ENCODE results near the gene DOP1B. TPM values are rescaled to one million over a fixed set of nuclear protein-coding genes. Genes with fewer than 3 reads are reported as not detected.

The DOP1B gene
- total RNA-seq, 4 donors from 2014 or later = 6.9 to 17.7 (median 15.1) TPM

DNA sequence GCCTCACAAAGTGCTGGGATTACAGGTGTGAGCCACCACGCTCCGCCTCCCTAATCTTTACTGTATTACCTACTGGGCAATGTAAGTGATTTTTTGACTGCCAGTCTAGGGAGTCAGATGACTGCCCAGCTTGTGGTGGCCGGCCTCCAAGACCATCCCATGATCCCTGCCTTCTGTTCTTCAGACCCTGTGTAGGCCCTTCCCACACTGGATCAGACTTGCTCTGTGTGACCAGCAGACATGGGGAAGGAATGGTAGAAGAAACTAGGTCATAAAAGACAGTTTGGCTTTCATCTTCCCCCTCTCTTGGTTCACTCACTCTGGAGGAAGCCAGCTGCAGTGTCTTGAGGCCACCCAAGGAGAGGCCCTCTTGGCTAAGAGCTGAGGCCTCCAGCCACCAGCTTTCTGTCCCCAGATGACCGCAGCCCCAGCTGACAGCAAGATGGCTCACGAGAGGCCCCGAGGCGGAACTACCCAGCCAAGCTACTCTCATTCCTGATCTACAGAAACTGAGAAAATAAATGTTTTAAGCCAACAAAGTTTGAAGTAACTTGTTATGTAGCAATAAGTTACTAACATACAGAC lies 36.2 kb upstream of the DOP1B start:
- no peak for ATAC-seq (ENCODE audit: low FRiP score)
- TF ChIP-seq, protein P1, sequence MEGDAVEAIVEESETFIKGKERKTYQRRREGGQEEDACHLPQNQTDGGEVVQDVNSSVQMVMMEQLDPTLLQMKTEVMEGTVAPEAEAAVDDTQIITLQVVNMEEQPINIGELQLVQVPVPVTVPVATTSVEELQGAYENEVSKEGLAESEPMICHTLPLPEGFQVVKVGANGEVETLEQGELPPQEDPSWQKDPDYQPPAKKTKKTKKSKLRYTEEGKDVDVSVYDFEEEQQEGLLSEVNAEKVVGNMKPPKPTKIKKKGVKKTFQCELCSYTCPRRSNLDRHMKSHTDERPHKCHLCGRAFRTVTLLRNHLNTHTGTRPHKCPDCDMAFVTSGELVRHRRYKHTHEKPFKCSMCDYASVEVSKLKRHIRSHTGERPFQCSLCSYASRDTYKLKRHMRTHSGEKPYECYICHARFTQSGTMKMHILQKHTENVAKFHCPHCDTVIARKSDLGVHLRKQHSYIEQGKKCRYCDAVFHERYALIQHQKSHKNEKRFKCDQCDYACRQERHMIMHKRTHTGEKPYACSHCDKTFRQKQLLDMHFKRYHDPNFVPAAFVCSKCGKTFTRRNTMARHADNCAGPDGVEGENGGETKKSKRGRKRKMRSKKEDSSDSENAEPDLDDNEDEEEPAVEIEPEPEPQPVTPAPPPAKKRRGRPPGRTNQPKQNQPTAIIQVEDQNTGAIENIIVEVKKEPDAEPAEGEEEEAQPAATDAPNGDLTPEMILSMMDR (IDR thresholded peaks at IDR 0.05) = no peak
- DNase-seq (ENCODE audit: low spot score) = no peak

DNA sequence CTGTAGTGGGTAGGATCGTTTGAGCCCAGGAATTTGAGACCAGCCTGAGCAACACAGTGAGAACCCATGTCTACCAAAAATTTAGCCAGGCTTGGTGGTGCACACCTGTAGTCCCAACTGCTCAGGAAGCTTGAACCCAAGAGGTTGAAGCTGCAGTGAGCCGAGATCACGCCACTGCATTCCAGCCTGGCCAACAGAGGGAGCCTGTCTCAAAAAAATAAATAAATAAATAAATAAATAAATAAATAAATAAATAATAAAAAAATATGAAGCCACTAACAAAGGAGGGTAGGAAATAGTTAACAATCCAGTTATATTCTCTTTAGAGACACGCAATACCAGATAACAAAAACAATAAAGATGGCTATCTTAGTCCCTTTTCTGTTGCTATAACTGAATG lies 33.6 kb upstream of the DOP1B start:
- TF ChIP-seq, protein P1 (IDR thresholded peaks at IDR 0.05) = no peak
- DNase-seq (ENCODE audit: low spot score) = no peak

DNA sequence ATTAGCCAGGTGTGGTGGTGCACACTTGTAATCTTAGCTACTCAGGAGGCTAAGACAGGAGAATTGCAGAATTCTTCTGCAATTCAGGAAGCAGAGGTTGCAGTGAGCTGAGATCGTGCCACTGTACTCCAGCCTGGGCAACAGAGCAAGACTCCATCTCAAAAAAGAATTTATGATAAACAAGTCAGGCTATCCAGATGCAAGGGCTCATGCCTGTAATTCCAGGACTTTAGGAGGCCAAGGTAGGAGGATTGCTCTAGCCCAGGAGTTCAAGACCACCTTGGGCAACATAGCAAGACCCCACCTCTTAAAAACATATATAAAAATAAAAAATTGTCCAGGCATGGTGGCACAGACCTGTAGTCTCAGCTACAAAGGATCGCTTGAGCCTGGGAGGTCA lies 32.2 kb upstream of the DOP1B start:
- TF ChIP-seq, protein P1 (IDR thresholded peaks at IDR 0.05) = no peak
- DNase-seq (ENCODE audit: low spot score) = no peak
- no peak for ATAC-seq (ENCODE audit: low FRiP score)

More for the DNA sequence above, 33.6 kb upstream of the DOP1B start:
- ATAC-seq (ENCODE audit: low FRiP score) = no peak

DNA sequence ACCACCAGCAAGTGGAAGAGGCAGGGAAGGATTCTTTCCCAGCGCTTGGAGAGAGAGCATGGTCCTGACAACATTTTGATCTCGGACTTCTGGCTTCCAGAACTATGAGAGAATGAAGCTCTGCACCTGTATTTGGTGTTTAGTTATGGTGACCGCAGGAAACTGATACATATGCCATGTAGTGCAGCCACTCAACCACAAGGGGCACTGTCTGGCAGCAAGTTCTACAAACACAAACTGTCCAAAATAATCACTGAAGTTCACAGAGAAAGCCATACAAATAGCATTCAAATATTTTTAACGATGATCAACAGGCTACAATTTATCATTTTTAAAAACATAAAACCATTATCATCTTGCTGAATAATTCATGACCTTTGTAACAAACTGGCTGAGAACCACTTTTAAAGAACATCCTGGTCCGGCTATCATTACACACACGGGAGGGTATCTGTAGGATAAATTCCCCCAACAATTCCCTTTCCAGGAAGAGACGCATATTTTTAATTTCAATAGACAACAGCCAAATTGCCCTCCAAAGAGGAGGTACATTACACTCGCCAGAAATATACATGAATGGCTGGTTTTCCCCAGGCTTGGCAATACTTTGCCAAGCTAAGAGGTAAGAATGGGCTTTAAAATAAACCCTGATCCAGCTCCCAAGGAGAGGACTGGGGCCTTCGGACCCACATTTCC lies 31.0 kb upstream of the DOP1B start:
- no peak for ATAC-seq (ENCODE audit: low FRiP score)
- DNase-seq (ENCODE audit: low spot score) = peak; percentile 56
- TF ChIP-seq, protein P1 (IDR thresholded peaks at IDR 0.05) = peak in 1 of 3 donors; percentile 39

DNA sequence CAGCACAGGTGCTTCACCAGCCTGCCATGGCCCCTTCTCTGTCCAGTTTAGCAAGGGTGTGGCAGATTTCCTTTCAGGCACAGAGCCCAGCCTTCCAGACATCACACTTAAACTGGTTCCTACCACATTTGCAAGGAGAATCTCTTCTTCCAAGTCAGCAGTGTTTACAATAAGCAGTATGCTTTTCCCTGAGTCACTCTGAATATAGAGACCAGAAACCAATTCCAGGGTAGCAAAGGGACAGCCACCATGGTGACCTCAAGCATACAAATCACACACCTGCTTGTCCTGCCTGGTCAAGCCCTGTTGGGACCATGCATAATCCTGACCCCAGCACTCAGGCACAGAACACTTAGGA lies 30.4 kb upstream of the DOP1B start:
- ATAC-seq (ENCODE audit: low FRiP score) (no peak), DNase-seq (ENCODE audit: low spot score) (no peak)
- TF ChIP-seq, protein P1 (IDR thresholded peaks at IDR 0.05) = no peak

DNA sequence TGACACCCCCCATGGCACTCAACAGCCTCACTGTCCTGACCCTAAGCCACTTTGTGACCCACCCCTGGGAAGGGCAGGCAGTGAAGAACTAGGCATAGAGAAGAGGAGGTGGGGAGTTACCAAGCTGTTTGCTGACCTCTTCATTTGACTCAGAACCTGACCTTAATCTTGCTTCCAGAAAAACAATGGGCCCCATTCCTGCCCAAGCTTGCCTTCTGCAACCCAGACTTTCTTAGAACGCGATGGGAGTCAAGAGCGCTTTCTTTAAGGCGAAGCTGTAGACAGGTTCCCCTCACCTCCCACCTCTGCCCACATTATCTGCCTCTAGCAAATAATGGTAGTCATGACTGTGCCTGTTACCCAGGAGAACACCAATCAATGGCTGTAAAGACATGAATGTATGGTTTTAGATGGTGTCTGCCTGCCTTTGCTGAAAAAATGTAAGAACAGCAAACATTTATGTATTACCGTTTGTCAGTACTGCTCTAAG lies 30.0 kb upstream of the DOP1B start:
- TF ChIP-seq, protein P1 (IDR thresholded peaks at IDR 0.05) = no peak
- no peak for DNase-seq (ENCODE audit: low spot score)
- ATAC-seq (ENCODE audit: low FRiP score) = no peak
